HepG2 (cell line): ENCODE results near the gene PEX11A. TPM values are rescaled to one million over a fixed set of nuclear protein-coding genes. Genes with fewer than 3 reads are reported as not detected.
A peak's percentile ranks its signal among the peaks of the same experiment; 100 is the strongest.

Experiments
- ATF7 ChIP-seq, 2 experiments: fragments of 450-650 bp in 1 of 2; sonication (generic) in 1 of 2; formaldehyde crosslinking in 1 of 2; IDR thresholded peaks; 2 replicates each; pipeline versions ENCODE4 v1.4.0 to v1.6.1; 2016 to 2020; ENCODE audit warnings: antibody characterized with exemption in 1 of 2, mild to moderate bottlenecking in 1 of 2, missing genetic modification reagents in 1 of 2
- ATM ChIP-seq: fragments of 450-650 bp; IDR thresholded peaks from 2 replicates; pipeline ENCODE4 v1.7.1; 2017; ENCODE audit warnings: mild to moderate bottlenecking, borderline replicate concordance
- ELF3 ChIP-seq: IDR thresholded peaks from 2 replicates; pipeline ENCODE4 v1.6.1; 2016; ENCODE audit warnings: missing genetic modification reagents, missing compliant biosample characterization
- GABPB1 ChIP-seq: IDR thresholded peaks from 2 replicates; pipeline ENCODE4 v1.6.1; 2016; ENCODE audit warnings: mild to moderate bottlenecking, missing genetic modification reagents, moderate library complexity, missing compliant biosample characterization
- JDP2 ChIP-seq: sonication (generic); formaldehyde crosslinking; IDR thresholded peaks from 2 replicates; pipeline ENCODE4 v1.8.1; 2022; ENCODE audit warnings: missing genetic modification reagents, borderline replicate concordance
- KDM5B ChIP-seq: sonication (generic); formaldehyde crosslinking; IDR thresholded peaks from 2 replicates; pipeline ENCODE4 v1.4.0; 2020; ENCODE audit warnings: missing genetic modification reagents, mild to moderate bottlenecking, borderline replicate concordance
- MTA1 ChIP-seq: sonication (generic); formaldehyde crosslinking; IDR thresholded peaks from 2 replicates; pipeline ENCODE4 v1.4.0; 2020; ENCODE audit warnings: missing genetic modification reagents, mild to moderate bottlenecking, borderline replicate concordance
- MTF2 ChIP-seq: sonication (generic); formaldehyde crosslinking; IDR thresholded peaks from 2 replicates; pipeline ENCODE4 v1.5.0; 2020; ENCODE audit warnings: missing genetic modification reagents, borderline replicate concordance
- PPARG ChIP-seq: conservative IDR thresholded peaks from 2 replicates; pipeline ENCODE4 v1.6.1; 2016; ENCODE audit warnings: missing biosample characterization, missing genetic modification reagents
- RARG ChIP-seq: sonication (generic); formaldehyde crosslinking; IDR thresholded peaks from 2 replicates; pipeline ENCODE4 v1.4.0; 2020; ENCODE audit warnings: low read depth, mild to moderate bottlenecking, missing genetic modification reagents
- RBM22 ChIP-seq: fragments of 200-400 bp; formaldehyde crosslinking; optimal IDR thresholded peaks from 2 replicates; pipeline ENCODE3; 2017; ENCODE audit warnings: mild to moderate bottlenecking, low read length, moderate library complexity
- SIX4 ChIP-seq: sonication (generic); formaldehyde crosslinking; IDR thresholded peaks from 2 replicates; pipeline ENCODE4 v1.4.0; 2020; ENCODE audit warnings: missing genetic modification reagents
- SMARCE1 ChIP-seq: fragments of 450-650 bp; IDR thresholded peaks from 2 replicates; pipeline ENCODE4 v1.6.1; 2017; ENCODE audit warnings: borderline replicate concordance
- TBX2 ChIP-seq: sonication (generic); formaldehyde crosslinking; IDR thresholded peaks from 2 replicates; pipeline ENCODE4 v1.5.0; 2020; ENCODE audit warnings: missing genetic modification reagents, mild to moderate bottlenecking, borderline replicate concordance
- TOE1 ChIP-seq: sonication (generic); formaldehyde crosslinking; IDR thresholded peaks from 2 replicates; pipeline ENCODE4 v1.4.0; 2020; ENCODE audit warnings: mild to moderate bottlenecking, missing genetic modification reagents
- UBTF ChIP-seq: sonication (generic); formaldehyde crosslinking; IDR thresholded peaks from 2 replicates; pipeline ENCODE4 v1.4.0; 2020; ENCODE audit warnings: mild to moderate bottlenecking, missing genetic modification reagents
- ZFY ChIP-seq: sonication (generic); formaldehyde crosslinking; IDR thresholded peaks from 2 replicates; pipeline ENCODE4 v1.4.0; 2020; ENCODE audit warnings: missing genetic modification reagents
- ZNF30 ChIP-seq: sonication (generic); formaldehyde crosslinking; IDR thresholded peaks from 2 replicates; pipeline ENCODE4 v1.5.0; 2020; ENCODE audit warnings: mild to moderate bottlenecking, missing genetic modification reagents
- ZNF333 ChIP-seq: sonication (generic); formaldehyde crosslinking; IDR thresholded peaks from 2 replicates; pipeline ENCODE4 v1.4.0; 2020; ENCODE audit warnings: mild to moderate bottlenecking, missing genetic modification reagents, borderline replicate concordance
- ZNF530 ChIP-seq: sonication (generic); formaldehyde crosslinking; IDR thresholded peaks from 2 replicates; pipeline ENCODE4 v1.5.0; 2020; ENCODE audit warnings: low read depth, mild to moderate bottlenecking, missing genetic modification reagents
- ZNF761 ChIP-seq: sonication (generic); formaldehyde crosslinking; conservative IDR thresholded peaks from 2 replicates; pipeline ENCODE4 v1.4.0; 2020; ENCODE audit warnings: mild to moderate bottlenecking, missing genetic modification reagents
- polyA plus RNA-seq, 8 experiments: library from polyadenylated mRNA; depleted of rRNA in 3 of 8; stranded (reverse) in 7 of 8; unstranded in 1 of 8; fragments of >200 nt; fragmentation: Illumina TruSeq in 4 of 8; extraction: Trizol in 4 of 8; gene quantifications; 2 replicates each; pipeline versions ENCODE4 v1.2.1 to v1.2.3, GENCODE V29; 2011 to 2016; ENCODE audit warnings: low read depth in 4 of 8, missing spikeins in 1 of 8, mixed read lengths in 1 of 8; ENCODE audit not compliant: insufficient read depth in 1 of 8
- total RNA-seq, 5 experiments: library from RNA; depleted of rRNA; stranded (reverse); fragments of >200 nt; fragmentation: Illumina TruSeq; extraction: Trizol; gene quantifications; 2 replicates each; pipeline ENCODE4 v1.2.3, GENCODE V29; 2016; ENCODE audit warnings: low read depth in 1 of 5
- TF ChIP-seq, protein P1 (sequence below): sonication (generic); formaldehyde crosslinking; IDR thresholded peaks from 2 replicates; pipeline ENCODE4 v1.5.0; 2020; ENCODE audit warnings: missing genetic modification reagents
- TF ChIP-seq, protein P2 (sequence below): sonication (generic); formaldehyde crosslinking; IDR thresholded peaks from 2 replicates; pipeline ENCODE4 v1.5.1; 2020; ENCODE audit warnings: missing genetic modification reagents, mild to moderate bottlenecking, borderline replicate concordance

The PEX11A gene
- total and polyA plus RNA-seq, 2 of the 13 experiments (the other 11 are each of a cell fraction or from before 2014, with no cell fraction given) = 9.9 to 15.1 TPM

- peak; percentile 41; the same call in 1 of the 2 replicates for TF ChIP-seq KDM5B
- TF ChIP-seq TBX2 = 0 out of 2 replicates have a peak, but pooled peaks have one; percentile 46
- no peak for TF ChIP-seq TOE1
- TF ChIP-seq ZNF333 = 0 out of 2 replicates have a peak, but pooled peaks have one; percentile 58
- TF ChIP-seq ATF7 (IDR thresholded peaks at IDR 0.05) = no peak
- TF ChIP-seq ATF7 (CRISPR knock-in tag; IDR thresholded peaks at IDR 0.05) = no peak
- no peak for TF ChIP-seq RBM22
- TF ChIP-seq UBTF (CRISPR knock-in tag) = peak; percentile 67; the same call in 1 of the 2 replicates
- peak; percentile 87 for TF ChIP-seq ZFY (CRISPR knock-in tag)
- no peak for TF ChIP-seq ELF3 (CRISPR knock-in tag)
- TF ChIP-seq, protein P1, sequence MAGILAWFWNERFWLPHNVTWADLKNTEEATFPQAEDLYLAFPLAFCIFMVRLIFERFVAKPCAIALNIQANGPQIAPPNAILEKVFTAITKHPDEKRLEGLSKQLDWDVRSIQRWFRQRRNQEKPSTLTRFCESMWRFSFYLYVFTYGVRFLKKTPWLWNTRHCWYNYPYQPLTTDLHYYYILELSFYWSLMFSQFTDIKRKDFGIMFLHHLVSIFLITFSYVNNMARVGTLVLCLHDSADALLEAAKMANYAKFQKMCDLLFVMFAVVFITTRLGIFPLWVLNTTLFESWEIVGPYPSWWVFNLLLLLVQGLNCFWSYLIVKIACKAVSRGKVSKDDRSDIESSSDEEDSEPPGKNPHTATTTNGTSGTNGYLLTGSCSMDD (CRISPR knock-in tag) = 0 out of 2 replicates have a peak, but pooled peaks have one; percentile 14
- no peak for TF ChIP-seq SMARCE1
- no peak for TF ChIP-seq ZNF530
- peak; percentile 52; the same call in 1 of the 2 replicates for TF ChIP-seq GABPB1 (CRISPR knock-in tag)
- TF ChIP-seq, protein P2, sequence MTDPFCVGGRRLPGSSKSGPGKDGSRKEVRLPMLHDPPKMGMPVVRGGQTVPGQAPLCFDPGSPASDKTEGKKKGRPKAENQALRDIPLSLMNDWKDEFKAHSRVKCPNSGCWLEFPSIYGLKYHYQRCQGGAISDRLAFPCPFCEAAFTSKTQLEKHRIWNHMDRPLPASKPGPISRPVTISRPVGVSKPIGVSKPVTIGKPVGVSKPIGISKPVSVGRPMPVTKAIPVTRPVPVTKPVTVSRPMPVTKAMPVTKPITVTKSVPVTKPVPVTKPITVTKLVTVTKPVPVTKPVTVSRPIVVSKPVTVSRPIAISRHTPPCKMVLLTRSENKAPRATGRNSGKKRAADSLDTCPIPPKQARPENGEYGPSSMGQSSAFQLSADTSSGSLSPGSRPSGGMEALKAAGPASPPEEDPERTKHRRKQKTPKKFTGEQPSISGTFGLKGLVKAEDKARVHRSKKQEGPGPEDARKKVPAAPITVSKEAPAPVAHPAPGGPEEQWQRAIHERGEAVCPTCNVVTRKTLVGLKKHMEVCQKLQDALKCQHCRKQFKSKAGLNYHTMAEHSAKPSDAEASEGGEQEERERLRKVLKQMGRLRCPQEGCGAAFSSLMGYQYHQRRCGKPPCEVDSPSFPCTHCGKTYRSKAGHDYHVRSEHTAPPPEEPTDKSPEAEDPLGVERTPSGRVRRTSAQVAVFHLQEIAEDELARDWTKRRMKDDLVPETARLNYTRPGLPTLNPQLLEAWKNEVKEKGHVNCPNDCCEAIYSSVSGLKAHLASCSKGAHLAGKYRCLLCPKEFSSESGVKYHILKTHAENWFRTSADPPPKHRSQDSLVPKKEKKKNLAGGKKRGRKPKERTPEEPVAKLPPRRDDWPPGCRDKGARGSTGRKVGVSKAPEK (CRISPR knock-in tag) = no peak
- TF ChIP-seq SIX4 = no peak
- TF ChIP-seq RARG (CRISPR knock-in tag) = no peak
- no peak; the same call in 1 of the 2 replicates for TF ChIP-seq MTF2 (CRISPR knock-in tag)
- TF ChIP-seq ZNF761 (CRISPR knock-in tag) = 0 out of 2 replicates have a peak, but pooled peaks have one; percentile 15
- 0 out of 2 replicates have a peak, but pooled peaks have one; percentile 25 for TF ChIP-seq ZNF30
- TF ChIP-seq PPARG (CRISPR knock-in tag) = no peak
- no peak for TF ChIP-seq MTA1 (CRISPR knock-in tag)
- no peak for TF ChIP-seq JDP2 (CRISPR knock-in tag)
- no peak for TF ChIP-seq ATM
These were observed 35.4 kb downstream of the PEX11A start, which contains the start of gene KIF7 (continued) for GRCh38 chr15:89654847-89655805.
